Prostate gland (tissue), 2 donors: ENCODE results near the gene ZBTB5.

Experiments used
- CTCF ChIP-seq, 4 experiments: fragments of 200-600 bp in 2 of 4; fragments of 450-650 bp in 2 of 4; sonication (generic) in 2 of 4; IDR thresholded peaks; 1 replicate in 3 of 4; 2 replicates in 1 of 4; pipeline ENCODE4 v1.5.1; 2016 to 2019; ENCODE audit warnings: antibody characterized with exemption in 4 of 4, mild to moderate bottlenecking in 2 of 4, moderate library complexity in 2 of 4
- POLR2A ChIP-seq: fragments of 450-650 bp; IDR thresholded peaks from one replicate; pipeline ENCODE4 v1.6.1; 2016; ENCODE audit warnings: antibody characterized with exemption, mild to moderate bottlenecking

GRCh38 chr9:37445832-37446231 is 19.4 kb downstream of the ZBTB5 start:
- TF ChIP-seq POLR2A (no peak), CTCF (IDR thresholded peaks at IDR 0.05) (no peak)
